Tibial nerve (tissue), 4 donors: ENCODE results near the gene OVAAL.

Experiments used
- EP300 ChIP-seq, 2 donors: sonication (generic); formaldehyde crosslinking; IDR thresholded peaks; one replicate each; pipeline ENCODE4 v1.6.1; 2017; ENCODE audit warnings: antibody characterized with exemption in 2 of 2, mild to moderate bottlenecking in 1 of 2
- POLR2A ChIP-seq, 2 donors: fragments of 450-650 bp; IDR thresholded peaks; one replicate each; pipeline ENCODE4 v1.6.1; 2017; ENCODE audit warnings: antibody characterized with exemption in 2 of 2, mild to moderate bottlenecking in 2 of 2, moderate library complexity in 2 of 2
- TF ChIP-seq, protein P1 (sequence below), 5 experiments: fragments of 200-600 bp in 3 of 5; fragments of 450-650 bp in 2 of 5; sonication (generic) in 3 of 5; IDR thresholded peaks; one replicate each; pipeline ENCODE4 v1.5.1; 2016 to 2019; ENCODE audit warnings: antibody characterized with exemption in 5 of 5, mild to moderate bottlenecking in 3 of 5, moderate library complexity in 2 of 5

GRCh38 chr1:180550241-180550640, 8.5 kb upstream of the OVAAL start:
- TF ChIP-seq, protein P1, sequence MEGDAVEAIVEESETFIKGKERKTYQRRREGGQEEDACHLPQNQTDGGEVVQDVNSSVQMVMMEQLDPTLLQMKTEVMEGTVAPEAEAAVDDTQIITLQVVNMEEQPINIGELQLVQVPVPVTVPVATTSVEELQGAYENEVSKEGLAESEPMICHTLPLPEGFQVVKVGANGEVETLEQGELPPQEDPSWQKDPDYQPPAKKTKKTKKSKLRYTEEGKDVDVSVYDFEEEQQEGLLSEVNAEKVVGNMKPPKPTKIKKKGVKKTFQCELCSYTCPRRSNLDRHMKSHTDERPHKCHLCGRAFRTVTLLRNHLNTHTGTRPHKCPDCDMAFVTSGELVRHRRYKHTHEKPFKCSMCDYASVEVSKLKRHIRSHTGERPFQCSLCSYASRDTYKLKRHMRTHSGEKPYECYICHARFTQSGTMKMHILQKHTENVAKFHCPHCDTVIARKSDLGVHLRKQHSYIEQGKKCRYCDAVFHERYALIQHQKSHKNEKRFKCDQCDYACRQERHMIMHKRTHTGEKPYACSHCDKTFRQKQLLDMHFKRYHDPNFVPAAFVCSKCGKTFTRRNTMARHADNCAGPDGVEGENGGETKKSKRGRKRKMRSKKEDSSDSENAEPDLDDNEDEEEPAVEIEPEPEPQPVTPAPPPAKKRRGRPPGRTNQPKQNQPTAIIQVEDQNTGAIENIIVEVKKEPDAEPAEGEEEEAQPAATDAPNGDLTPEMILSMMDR (IDR thresholded peaks at IDR 0.05), result no peak
- no peak for TF ChIP-seq EP300 (IDR thresholded peaks at IDR 0.05)
- no peak for TF ChIP-seq POLR2A (IDR thresholded peaks at IDR 0.05)
